MCF 10A (cell line): ENCODE results near the gene DIAPH1. TPM values are rescaled to one million over a fixed set of nuclear protein-coding genes. Genes with fewer than 3 reads are reported as not detected.

Source experiments
- BruUV-seq: library from RNA; stranded (reverse); fragments of 400-500 nt; replicated peaks from 2 replicates; lab custom pipeline; 2021; lab: Mats Ljungman, UMichigan
- CTCF ChIA-PET: fragments of 300-600 bp; sonication (Branson Sonifier 250); formaldehyde crosslinking; extraction: SDS; loops from one replicate; lab custom pipeline; 2021; ENCODE audit warnings: antibody characterized with exemption, inconsistent platforms; lab: Yijun Ruan, JAX
- POLR2A ChIA-PET: fragments of 300-600, 350-650 bp; sonication (Branson Sonifier 250); formaldehyde crosslinking; extraction: SDS; loops from one replicate; lab custom pipeline; 2020; ENCODE audit warnings: antibody characterized with exemption, inconsistent platforms; lab: Yijun Ruan, JAX
- DNase-seq: peaks from one replicate; pipeline ENCODE4 v3.0.0-alpha.2; 2018; ENCODE audit not compliant: unreplicated experiment
- H3K27ac Mint-ChIP-seq: one replicate; pipeline ENCODE4 v1.8.0; 2022; ENCODE audit warnings: mild to moderate bottlenecking, low read depth, mixed read lengths; ENCODE audit not compliant: unreplicated experiment
- H3K27me3 Mint-ChIP-seq: one replicate; pipeline ENCODE4 v1.8.0; 2022; ENCODE audit warnings: mixed read lengths; ENCODE audit not compliant: insufficient read depth, unreplicated experiment
- H3K36me3 Mint-ChIP-seq: one replicate; pipeline ENCODE4 v1.8.0; 2022; ENCODE audit warnings: mild to moderate bottlenecking, moderate library complexity, mixed read lengths; ENCODE audit not compliant: insufficient read depth, unreplicated experiment
- H3K4me1 Mint-ChIP-seq: one replicate; pipeline ENCODE4 v1.8.0; 2022; ENCODE audit warnings: mixed read lengths; ENCODE audit not compliant: insufficient read depth, unreplicated experiment
- H3K4me3 Mint-ChIP-seq: one replicate; pipeline ENCODE4 v1.8.0; 2022; ENCODE audit warnings: mild to moderate bottlenecking, moderate library complexity, mixed read lengths; ENCODE audit not compliant: unreplicated experiment
- H3K9me3 Mint-ChIP-seq: one replicate; pipeline ENCODE4 v1.8.0; 2022; ENCODE audit warnings: mixed read lengths; ENCODE audit not compliant: unreplicated experiment
- intact Hi-C: fragments of 100-400 bp; cut with micrococcal nuclease; formaldehyde crosslinking; loops from 2 replicates; pipeline ENCODE4 v1.14.1; 2022
- total RNA-seq: library from RNA; stranded (reverse); gene quantifications from 2 replicates; pipeline ENCODE4 v1.2.3, GENCODE V29; 2022
- TF ChIP-seq, protein P1 (sequence below): fragments of 200-600 bp; IDR thresholded peaks from one replicate; pipeline ENCODE4 v1.8.0; 2022; ENCODE audit warnings: antibody characterized with exemption, mild to moderate bottlenecking; ENCODE audit not compliant: unreplicated experiment

DIAPH1 gene
- total RNA-seq, 1 experiment from 2014 or later, result 228 TPM

DNA sequence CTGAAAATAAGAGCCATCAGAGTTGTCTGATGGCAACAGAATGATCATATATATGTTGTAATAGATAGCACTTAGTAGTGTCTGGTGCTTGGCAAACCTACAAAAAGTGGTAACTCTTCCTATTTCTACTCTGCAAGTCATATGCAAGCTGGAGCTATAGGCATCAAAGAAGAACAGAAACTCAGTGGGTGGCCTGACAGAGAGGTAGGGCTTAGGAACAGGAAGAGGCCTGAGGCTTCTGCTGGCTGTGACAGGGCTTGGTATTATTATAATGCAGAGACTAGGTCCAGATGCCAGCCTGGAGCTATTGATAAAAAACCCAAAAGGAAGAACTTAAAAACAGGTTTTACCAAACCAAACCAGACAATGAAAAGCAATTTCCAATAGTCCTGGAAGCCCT lies 4.4 kb upstream of the DIAPH1 start:
- H3K27me3 Mint-ChIP-seq, result no peaks in the 10 kb centered on the region
- POLR2A ChIA-PET, result interaction anchor here (0.6 to 15.9 kb wide), 4 partner anchors 10 to 485 kb away, joined by 3 to 349 read pairs (median 6); partner anchors contain the start of genes HDAC3, NDFIP1 and RELL2
- BruUV-seq, result no TSS peak
- intact Hi-C loops, result no loop called here
- H3K4me3 Mint-ChIP-seq, result no peak overlapping the region
- CTCF ChIA-PET, result interaction anchor here (0.7 to 17.3 kb wide), 6 partner anchors 9 to 368 kb away, joined by 3 to 465 read pairs (median 6); partner anchors contain the start of genes HDAC3 and RELL2
- no peak overlapping the region for H3K27ac Mint-ChIP-seq
- TF ChIP-seq, protein P1, sequence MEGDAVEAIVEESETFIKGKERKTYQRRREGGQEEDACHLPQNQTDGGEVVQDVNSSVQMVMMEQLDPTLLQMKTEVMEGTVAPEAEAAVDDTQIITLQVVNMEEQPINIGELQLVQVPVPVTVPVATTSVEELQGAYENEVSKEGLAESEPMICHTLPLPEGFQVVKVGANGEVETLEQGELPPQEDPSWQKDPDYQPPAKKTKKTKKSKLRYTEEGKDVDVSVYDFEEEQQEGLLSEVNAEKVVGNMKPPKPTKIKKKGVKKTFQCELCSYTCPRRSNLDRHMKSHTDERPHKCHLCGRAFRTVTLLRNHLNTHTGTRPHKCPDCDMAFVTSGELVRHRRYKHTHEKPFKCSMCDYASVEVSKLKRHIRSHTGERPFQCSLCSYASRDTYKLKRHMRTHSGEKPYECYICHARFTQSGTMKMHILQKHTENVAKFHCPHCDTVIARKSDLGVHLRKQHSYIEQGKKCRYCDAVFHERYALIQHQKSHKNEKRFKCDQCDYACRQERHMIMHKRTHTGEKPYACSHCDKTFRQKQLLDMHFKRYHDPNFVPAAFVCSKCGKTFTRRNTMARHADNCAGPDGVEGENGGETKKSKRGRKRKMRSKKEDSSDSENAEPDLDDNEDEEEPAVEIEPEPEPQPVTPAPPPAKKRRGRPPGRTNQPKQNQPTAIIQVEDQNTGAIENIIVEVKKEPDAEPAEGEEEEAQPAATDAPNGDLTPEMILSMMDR, result no peak
- peaks cover 86% of the 10 kb centered on the region for H3K36me3 Mint-ChIP-seq
- no peaks in the 10 kb centered on the region for H3K4me1 Mint-ChIP-seq
- no peaks in the 10 kb centered on the region for H3K9me3 Mint-ChIP-seq
- no peak for DNase-seq

DNA sequence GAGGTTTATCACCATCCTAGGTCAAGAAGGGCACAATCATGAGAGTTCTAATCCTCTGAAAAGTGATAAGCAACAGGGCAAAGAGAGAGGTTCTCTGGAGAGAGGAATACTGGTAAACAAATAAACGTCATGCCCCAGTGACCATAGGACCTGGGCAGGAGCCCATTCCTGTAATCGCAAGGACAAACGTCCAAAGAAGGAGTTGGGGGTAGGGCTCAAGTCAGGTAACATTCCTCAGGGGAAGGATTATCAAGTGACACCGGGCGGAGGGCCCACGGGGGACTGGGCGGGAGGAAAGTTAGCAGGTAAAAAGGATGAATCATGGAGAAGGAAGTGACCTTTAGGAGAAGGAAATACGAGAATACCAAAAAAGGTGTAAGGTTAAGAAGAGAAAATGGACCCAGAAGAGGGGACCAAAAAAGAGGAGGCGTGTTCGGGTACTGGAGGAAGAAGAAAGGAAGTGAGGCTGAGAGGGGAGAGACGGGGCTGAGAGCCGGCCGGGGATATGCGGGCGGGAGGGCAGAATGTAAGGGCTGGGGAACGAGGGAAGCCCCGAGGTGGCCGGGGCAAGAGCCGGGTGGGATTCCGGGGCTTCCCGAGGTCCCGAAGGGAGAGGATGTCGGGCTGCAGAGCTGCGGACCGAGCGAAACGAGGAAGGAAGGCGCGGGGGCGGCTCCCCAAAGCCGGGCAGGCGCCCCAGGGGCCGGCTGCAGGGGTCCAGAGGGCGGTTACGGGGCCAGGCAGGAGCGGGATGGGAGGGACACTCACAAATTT lies 583 bp downstream of the DIAPH1 start:
- Mint-ChIP-seq H3K4me1 (peaks cover 25% of the 10 kb centered on the region), H3K27me3 (no peaks in the 10 kb centered on the region), H3K27ac (peak overlapping the region; percentile 99), H3K4me3 (peak overlapping the region; percentile 96), H3K36me3 (peaks cover 58% of the 10 kb centered on the region), H3K9me3 (no peaks in the 10 kb centered on the region)
- intact Hi-C loops, result loop anchor here (2.0 kb wide), 1 partner anchor 19 kb away; the partner anchor contains the start of genes HDAC3 and RELL2
- BruUV-seq, result no TSS peak
- peak; percentile 82 for DNase-seq
- ChIA-PET POLR2A (interaction anchor here (0.7 to 15.9 kb wide), 26 partner anchors 15 to 491 kb away, joined by 3 to 385 read pairs (median 6); partner anchors contain the start of genes DELE1, FCHSD1, HDAC3 and PCDHB14), CTCF (interaction anchor here (0.5 to 17.3 kb wide), 33 partner anchors 10 to 1402 kb away, joined by 3 to 465 read pairs (median 4); partner anchors contain the start of genes HDAC3, NDFIP1, PCDH1 and PCDHB14)
- TF ChIP-seq, protein P1, result no peak

DNA sequence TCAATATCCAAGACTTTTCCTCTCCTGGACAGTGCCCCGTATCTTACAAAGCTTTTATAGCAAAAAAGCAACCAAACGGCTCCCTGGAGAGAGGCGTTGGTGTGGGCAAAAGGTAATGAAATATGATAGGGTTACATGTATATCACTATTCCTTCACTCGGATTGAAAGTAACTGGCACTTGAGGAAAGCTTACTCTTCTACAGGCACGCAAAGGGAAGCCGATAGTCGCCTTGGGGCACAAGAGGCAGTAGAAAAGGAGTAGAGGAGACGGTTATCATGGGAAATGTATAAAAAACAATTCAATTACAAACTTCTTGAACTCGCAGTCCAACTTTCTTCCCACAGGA lies 1.1 kb downstream of the DIAPH1 start:
- BruUV-seq, result TSS peak; percentile 40
- Mint-ChIP-seq H3K27me3 (no peaks in the 10 kb centered on the region), H3K9me3 (no peaks in the 10 kb centered on the region), H3K27ac (peak overlapping the region; percentile 99), H3K36me3 (peaks cover 58% of the 10 kb centered on the region), H3K4me1 (peaks cover 31% of the 10 kb centered on the region), H3K4me3 (peak overlapping the region; percentile 96)
- TF ChIP-seq, protein P1, result no peak
- ChIA-PET CTCF (interaction anchor here (0.5 to 17.3 kb wide), 10 partner anchors 10 to 1281 kb away, joined by 3 to 465 read pairs (median 3); no protein-coding TSS in a partner anchor), POLR2A (interaction anchor here (0.8 to 15.9 kb wide), 15 partner anchors 15 to 492 kb away, joined by 3 to 385 read pairs (median 6); partner anchors contain the start of genes FCHSD1, HDAC3, PCDHGC3 and RELL2)
- DNase-seq, result peak; percentile 57
- intact Hi-C loops, result loop anchor here (2.0 kb wide), 1 partner anchor 19 kb away; the partner anchor contains the start of genes HDAC3 and RELL2

DNA sequence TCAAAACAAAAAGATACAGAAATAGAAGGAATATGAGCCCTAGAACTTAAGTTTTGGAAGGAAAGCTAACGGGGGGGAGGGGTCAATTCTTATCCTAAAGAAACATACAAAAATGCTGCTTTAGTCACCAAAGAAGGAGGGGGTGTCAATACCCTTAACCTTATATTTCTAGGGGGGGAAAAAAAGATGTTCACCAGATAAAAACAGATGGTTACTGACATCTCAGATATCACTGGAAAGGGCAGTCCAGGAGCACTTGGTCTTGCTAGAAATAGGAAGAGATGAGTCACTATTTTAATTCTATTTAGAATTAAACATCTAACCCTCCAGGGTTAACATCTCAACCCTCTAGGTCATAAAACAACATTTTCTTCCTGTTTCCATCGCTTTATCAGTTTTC lies 1.7 kb downstream of the DIAPH1 start:
- H3K4me1 Mint-ChIP-seq, result peaks cover 36% of the 10 kb centered on the region
- TF ChIP-seq, protein P1, result no peak
- CTCF ChIA-PET, result interaction anchor here (0.5 to 17.3 kb wide), 14 partner anchors 9 to 1281 kb away, joined by 3 to 465 read pairs (median 4); partner anchors contain the start of gene PCDHGA7
- intact Hi-C loops, result no loop called here
- H3K36me3 Mint-ChIP-seq, result peaks cover 58% of the 10 kb centered on the region
- POLR2A ChIA-PET, result interaction anchor here (0.7 to 15.9 kb wide), 22 partner anchors 14 to 1472 kb away, joined by 3 to 385 read pairs (median 5); partner anchors contain the start of genes ARAP3, FCHSD1, HDAC3 and PCDHGC3
- no TSS peak for BruUV-seq
- H3K9me3 Mint-ChIP-seq, result no peaks in the 10 kb centered on the region
- no peaks in the 10 kb centered on the region for H3K27me3 Mint-ChIP-seq
- peak overlapping the region; percentile 96 for H3K4me3 Mint-ChIP-seq
- DNase-seq, result no peak
- H3K27ac Mint-ChIP-seq, result peak overlapping the region; percentile 99
